Prostate gland (tissue), 2 donors: ENCODE measurements around the gene OTOG.

Experiments
- CTCF ChIP-seq, 4 experiments: fragments of 200-600 bp in 2 of 4; fragments of 450-650 bp in 2 of 4; sonication (generic) in 2 of 4; IDR thresholded peaks; 1 replicate in 3 of 4; 2 replicates in 1 of 4; pipeline ENCODE4 v1.5.1; 2016 to 2019; ENCODE audit warnings: antibody characterized with exemption in 4 of 4, mild to moderate bottlenecking in 2 of 4, moderate library complexity in 2 of 4
- POLR2A ChIP-seq: fragments of 450-650 bp; IDR thresholded peaks from one replicate; pipeline ENCODE4 v1.6.1; 2016; ENCODE audit warnings: antibody characterized with exemption, mild to moderate bottlenecking

GRCh38 chr11:17563231-17563646 lies 16.2 kb downstream of the OTOG start:
- TF ChIP-seq CTCF (IDR thresholded peaks at IDR 0.05) (no peak), POLR2A (no peak)
